Breast epithelium (tissue), 3 donors: Measurements from ENCODE around the gene TTC28.

Experiments used
- POLR2A ChIP-seq: fragments of 450-650 bp; IDR thresholded peaks from one replicate; pipeline ENCODE4 v1.6.1; 2016; ENCODE audit warnings: antibody characterized with exemption, mild to moderate bottlenecking, moderate library complexity
- POLR2AphosphoS5 ChIP-seq, 3 donors: sonication (generic); formaldehyde crosslinking; IDR thresholded peaks; one replicate each; pipeline ENCODE4 v1.6.1; 2017; ENCODE audit warnings: antibody characterized with exemption in 3 of 3

DNA sequence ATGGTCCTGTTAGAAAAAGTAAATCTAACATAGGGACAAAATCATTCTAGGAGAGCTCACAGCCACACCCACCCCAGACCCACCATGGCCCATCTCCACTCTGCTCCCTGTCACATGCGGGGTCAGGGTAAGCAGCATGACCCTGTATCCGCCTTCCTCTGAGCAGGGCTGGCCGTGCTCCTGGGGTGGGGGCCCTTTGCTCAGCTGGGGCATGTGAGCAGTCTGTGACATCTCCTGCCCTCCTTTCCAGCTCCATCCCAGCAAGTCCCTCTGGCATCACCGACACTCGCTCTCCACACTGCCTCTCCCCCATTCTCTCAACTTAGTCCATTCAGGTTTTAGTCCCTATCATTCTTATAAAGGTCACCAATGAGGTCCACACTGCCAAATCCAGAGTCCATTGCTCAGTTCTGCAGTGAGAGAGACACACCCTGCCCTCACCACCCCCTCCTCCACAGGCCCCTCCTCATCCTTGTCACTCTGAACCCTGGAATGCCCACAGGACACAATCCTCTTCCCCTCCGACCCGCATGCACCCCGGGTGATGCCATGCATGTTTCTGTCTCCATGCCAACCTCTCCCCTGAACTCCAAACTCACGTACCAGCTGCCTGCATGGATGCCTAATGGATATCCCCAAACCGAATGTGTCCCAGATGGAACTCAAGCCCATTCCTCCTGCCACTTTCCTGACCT is 695.5 kb downstream of the TTC28 start:
- TF ChIP-seq POLR2A (no peak), POLR2AphosphoS5 (IDR thresholded peaks at IDR 0.05) (no peak)
